ENCODE results near the gene CNNM3. TPM values are rescaled to one million over a fixed set of nuclear protein-coding genes. Genes with fewer than 3 reads are reported as not detected.

Gene CNNM3
- total RNA-seq, 1 donor from 2014 or later, result 13.5 TPM

DNA sequence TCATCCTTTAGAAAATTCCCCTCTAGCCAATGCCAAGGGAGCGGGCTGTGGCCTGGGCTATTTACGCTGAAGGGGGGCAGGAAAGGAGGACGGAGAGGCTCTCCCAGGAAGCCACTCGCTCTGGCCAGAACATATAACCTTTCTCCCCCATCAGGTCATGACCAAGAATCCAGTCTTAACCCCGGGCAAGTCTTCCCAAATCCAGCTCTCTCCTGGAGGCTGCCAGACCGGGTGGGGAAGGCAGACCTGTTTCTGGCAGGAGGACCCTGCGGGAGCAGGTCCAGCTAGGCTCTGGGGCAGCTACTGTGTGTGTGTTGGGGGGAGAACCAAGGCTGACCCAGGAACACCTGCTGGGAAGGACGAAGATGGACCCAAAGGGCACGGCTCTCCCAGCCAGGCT is 67.2 kb downstream of the CNNM3 start:
- intact Hi-C loops (cut with DNase I), result no loop called here
- no peak for ATAC-seq (ENCODE audit: poor library complexity)
- no peak for DNase-seq

Small RNA genes lying within 50 kb of the gene (microRNA-seq; reads per million reads assigned to microRNA genes)
- 1.9 reads per million for gene MIR3127

Other genes starting within 250 kb of the CNNM3 start
- gene KANSL3, start 178.0 kb upstream of the CNNM3 start, total RNA-seq, result 31.8 TPM
- not detected for gene FER1L5, start 173.5 kb upstream of the CNNM3 start, total RNA-seq
- 25.7 TPM for gene LMAN2L, start 76.2 kb upstream of the CNNM3 start, total RNA-seq
- 31.4 TPM for gene CNNM4, start 55.4 kb upstream of the CNNM3 start, total RNA-seq
- 10.6 TPM for gene ANKRD23, start 27.8 kb downstream of the CNNM3 start, total RNA-seq
- gene ANKRD39, start 41.7 kb downstream of the CNNM3 start, total RNA-seq, result 14.6 TPM
- 18.2 TPM for gene SEMA4C, start 53.8 kb downstream of the CNNM3 start, total RNA-seq
- 1.2 TPM for gene FAM178B, start 170.3 kb downstream of the CNNM3 start, total RNA-seq